Epithelial cell of proximal tubule (primary cell): ENCODE data around the gene GUCY1A2. TPM values are rescaled to one million over a fixed set of nuclear protein-coding genes. Genes with fewer than 3 reads are reported as not detected.

Experiments used
- DNase-seq: peaks from one replicate; pipeline ENCODE4 v3.0.0-alpha.2; 2011; ENCODE audit warnings: low read depth
- H3K4me3 ChIP-seq: 2 replicates; pipeline ENCODE4 v1.5.1; 2011; ENCODE audit warnings: low read depth, mild to moderate bottlenecking, low read length
- CTCF ChIP-seq: conservative IDR thresholded peaks from 2 replicates; pipeline ENCODE4 v1.5.1; 2012; ENCODE audit warnings: low read depth, mild to moderate bottlenecking, low read length
- total RNA-seq: library from RNA; depleted of rRNA; stranded (reverse); fragments of >200 nt; gene quantifications from 2 replicates; pipeline ENCODE4 v1.2.3, GENCODE V29; 2015

Gene GUCY1A2
- total RNA-seq, 1 donor from 2014 or later, result 0.06 TPM

GRCh38 chr11:106624377-106624776 is 393.9 kb downstream of the GUCY1A2 start:
- H3K4me3 ChIP-seq, result no peak overlapping the region
- DNase-seq, result no peak
- no peak for TF ChIP-seq CTCF
